Embryonic facial prominence (tissue), 1 donor: ENCODE measurements around the gene ZER1.
"Not testable (repeated sequence)": the region's sequence is repeated elsewhere in the genome, so short reads cannot be mapped to it uniquely, and the experiment has no call there.

Experiments
- DNase-seq: peaks from one replicate; pipeline ENCODE4 v3.0.0-alpha.2; 2016; ENCODE audit errors: extremely low spot score

The ZER1 gene

DNA sequence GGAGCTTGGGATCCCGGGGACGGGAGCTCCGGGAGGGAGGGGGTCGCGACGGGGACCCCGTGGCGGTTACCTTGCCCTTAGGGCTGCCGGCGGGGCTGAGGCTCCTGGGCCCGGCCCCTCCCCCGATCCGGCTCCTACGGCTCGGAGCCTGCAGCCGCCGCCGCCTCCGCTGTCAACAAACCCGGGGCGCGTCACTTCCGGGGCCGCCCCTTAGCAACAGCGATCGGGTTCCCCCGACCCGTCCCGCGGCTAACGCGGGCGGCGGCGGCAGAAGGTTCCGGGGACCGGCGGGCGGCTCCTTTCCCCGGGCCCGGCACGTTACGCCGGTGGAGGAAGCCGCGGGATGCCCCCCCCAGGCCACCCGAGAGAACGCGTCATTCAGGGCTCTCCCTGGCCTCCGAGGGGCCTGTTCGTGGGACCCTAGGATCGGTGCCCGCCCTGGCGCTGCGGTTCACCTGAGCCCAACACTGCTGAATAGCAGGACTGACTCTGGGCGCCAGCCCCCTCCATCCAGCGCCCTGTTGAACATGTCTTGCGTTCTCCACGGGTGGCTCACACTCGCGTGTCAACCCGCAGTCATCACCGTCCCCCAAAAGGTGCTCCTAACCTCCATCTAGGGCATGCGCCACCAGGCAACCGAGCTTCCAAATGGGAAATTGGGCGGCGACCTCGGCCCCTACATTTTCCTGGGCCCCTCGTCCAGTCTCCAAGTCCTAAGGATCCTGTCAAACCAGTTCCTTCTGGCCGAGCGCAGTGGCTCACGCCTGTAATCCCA lies at the start of gene ZER1:
ZER1 (minus strand) TSS at position 183 of the 775 bp plus-strand sequence. CDS start 16,362 bp downstream, outside the sequence.
- DNase-seq = peak; percentile 85

DNA sequence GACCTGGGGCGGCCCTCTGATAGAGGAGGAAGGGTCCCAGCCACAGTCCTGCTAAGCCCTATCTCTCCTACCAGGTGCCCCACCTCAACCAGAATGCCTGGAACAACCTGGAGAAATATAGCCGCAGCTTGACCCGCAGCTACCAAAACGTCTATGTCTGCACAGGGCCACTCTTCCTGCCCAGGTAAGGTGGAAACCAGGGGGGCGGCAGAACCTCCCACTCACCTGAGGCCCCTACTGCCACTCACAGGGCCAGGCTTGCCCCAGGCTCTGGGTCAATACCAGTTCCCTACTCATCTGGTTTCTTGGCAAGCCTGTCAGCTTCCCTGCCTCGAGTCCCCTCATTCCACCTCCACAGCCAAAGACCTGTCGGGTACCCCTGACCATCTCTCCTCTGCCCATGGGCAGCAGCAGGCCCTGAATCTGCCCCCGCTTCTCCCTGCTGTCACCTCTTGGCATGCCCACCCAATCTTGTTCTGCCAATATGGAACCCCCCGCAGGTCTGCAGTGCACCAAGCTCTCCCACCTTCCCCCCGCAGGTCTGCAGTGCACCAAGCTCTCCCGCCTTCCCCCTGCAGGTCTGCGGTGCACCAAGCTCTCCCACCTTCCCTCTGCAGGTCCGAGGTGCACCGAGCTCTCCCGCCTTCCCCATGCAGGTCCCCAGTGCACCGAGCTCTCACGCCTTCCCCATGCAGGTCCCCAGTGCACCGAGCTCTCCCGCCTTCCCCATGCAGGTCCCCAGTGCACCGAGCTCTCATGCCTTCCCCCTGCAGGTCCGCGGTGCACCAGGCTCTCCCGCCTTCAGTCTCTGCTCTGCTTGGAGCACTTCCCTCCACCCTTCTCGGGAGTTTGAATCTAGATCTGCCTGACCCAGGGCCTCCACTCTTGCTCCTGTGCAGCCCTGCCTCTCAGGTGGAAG lies 49.2 kb upstream of the ZER1 start:
- DNase-seq = no peak

DNA sequence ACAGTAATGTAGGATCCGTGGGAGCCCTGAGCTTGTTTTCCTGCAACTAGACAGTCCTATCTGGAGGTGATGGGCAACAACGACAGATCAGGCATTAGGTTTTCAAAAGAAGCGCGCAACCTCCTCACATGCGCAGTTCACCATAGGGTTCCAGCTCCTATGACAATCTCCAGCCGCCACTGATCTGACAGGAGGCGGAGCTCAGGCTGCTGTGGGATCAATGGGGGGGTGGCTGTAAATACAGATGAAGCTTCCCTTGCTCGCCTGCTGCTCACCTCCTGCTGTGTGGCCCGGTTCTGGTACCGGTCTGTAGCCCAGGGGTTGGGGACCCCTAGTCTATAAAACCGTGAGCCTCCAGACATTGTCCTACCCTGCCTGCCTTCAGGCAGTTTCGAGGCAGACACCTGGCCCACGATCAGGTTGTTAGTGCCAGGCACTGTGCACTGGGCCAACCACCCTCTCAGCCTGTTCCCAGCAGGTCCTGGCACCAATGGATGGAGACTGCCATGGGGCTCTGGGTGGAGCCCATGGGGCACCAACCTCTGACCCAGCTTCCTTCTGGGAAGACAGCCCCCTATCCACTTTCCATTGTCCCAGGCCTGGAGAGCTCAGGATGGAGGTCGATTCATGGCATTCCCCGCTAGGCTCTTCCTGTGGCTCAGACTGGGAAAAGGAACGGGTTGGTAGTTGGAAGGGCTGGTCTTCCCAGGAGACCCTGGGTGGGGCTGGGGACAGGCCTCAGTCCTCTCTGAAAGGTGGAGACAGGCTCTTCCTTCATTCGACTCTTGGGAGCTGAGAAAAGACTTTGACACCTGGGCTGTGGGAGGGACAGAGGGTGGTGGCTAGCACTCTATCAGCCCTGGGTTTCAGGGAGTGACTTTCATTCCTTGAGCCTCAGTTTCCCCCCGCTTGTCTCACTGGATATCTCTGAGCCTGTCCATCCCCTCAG lies 48.3 kb upstream of the ZER1 start:
- DNase-seq = no peak

DNA sequence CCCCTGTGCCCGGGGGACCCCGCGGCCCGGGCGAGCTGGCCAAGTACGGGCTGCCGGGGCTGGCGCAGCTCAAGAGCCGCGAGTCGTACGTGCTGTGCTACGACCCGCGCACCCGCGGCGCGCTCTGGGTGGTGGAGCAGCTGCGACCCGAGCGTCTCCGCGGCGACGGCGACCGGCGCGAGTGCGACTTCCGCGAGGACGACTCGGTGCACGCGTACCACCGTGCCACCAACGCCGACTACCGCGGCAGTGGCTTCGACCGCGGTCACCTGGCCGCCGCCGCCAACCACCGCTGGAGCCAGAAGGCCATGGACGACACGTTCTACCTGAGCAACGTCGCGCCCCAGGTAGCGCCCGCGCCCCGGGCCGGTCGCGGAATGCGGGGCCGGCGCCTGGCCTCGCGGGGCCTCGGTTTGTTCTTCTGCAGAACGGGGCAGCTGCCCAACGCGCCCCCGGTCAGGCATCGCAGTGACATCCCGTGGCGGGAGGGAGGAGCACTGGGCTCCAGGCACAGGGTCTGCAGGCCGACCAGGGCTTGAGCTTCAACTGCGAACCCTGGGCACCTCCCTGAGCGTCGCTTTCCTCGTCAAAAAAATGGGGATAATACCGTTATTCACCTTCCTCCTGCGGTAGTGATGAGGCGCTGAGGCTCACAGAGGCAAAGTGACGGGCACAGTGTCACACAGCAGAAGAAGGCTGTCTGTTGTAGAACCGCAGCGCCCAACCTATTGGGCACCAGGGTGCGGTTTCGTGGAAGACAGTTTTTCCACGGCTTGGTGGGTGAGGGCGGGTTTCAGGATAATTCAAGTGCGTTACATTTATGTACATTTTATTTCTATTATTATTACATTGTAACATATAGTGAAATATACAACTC lies 47.4 kb upstream of the ZER1 start:
- DNase-seq = no peak

DNA sequence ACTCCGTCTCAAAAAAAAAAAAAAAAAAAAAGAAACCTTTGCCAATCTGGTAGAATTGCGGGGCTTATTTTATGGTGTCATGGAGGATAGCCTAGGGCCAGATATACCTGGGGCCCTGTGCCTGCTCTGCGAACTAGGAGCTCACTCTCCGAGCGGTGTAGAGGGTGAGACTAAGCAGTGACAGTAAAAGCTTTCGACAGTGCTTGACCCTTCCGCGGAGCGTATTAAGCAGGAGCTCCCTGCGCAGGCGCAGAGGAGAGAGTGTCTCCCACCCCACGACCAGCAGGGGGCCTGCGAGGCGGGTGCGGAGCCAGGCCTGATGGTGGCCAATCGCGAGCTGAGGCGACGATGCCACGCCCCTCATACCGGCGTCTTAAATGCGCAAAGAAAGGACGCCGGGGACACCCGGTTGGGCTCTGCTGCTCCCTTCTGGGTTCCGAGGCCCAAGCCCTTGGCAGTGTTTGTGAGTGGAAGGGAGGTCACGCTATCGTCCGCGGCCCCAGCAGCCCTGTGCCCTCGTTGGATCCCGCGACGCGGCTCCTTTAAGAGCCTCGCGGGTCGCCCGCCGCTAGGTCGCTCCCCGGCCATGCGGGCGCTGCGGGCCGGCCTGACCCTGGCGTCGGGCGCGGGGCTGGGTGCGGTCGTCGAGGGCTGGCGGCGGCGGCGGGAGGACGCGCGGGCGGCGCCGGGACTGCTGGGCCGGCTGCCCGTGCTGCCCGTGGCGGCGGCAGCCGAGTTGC lies 46.5 kb upstream of the ZER1 start, which contains the start of gene ENDOG:
ENDOG (plus strand) TSS at position 402 of the 740 bp plus-strand sequence; CDS start at position 587, 185 bp downstream.
- DNase-seq = peak; percentile 75

DNA sequence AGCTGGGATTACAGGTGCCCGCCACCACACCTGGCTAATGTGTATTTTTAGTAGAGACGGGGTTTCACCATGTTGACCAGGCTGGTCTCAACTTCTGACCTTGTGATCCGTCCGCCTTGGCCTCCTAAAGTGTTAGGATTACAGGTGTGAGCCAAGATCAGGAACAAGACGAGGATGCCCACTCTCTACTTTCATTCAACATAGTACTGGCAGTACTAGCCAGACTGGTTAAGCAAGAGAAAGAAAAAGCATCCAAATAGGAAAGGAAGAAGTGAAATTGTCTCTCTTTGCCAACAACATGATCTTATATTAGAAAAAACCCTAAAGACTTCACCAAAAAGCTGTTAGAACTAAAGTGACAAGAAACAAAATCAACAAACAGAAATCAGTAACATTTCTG lies 39.1 kb upstream of the ZER1 start:
- DNase-seq = no peak

DNA sequence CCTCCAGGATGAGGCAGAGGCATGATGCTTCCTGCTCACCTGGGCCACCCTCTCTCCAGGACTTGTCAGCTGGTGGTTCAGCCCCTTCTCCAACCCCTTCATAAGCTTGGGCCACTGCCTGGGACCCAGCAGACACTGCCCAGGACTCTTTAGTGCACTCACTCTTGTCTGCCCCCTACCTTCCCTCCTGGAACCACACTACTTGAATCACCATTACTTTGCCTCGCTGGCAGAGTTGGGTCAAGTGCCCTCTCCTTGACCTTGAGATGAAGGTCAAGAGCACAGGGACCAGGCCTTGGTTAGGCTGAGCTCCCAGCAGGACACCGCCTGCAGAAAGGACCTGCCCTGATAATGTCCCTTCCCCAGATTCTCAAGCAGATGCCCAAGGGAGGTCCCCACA lies 38.1 kb upstream of the ZER1 start:
- no peak for DNase-seq

DNA sequence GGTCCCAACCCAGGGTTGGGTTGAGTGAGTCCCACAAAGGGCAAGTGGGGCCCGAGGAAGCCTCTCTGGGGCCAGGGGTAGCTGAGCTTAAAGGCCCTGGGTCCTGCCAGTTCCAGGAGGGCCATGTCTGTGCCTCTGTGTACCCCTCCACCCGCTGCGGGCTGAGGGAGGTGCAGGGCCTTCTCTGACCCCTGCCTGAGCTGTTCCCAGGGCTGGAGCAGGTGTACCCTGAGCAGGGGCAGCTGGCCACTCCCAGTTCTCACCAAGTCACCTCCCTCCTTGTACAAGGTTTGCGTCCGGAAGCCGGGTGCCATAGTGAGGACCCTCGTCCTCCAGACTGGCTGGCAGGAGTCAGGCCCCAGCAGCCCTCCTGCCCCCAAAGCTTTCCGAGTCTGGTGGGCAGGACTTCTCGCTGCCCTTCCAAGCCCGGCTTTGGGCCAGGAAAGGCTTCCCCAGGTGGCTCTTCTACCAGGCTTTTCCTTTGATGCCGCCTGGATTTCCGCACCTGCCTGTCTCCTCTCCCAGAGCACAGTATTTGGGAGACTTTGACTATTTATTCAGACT lies 37.4 kb upstream of the ZER1 start:
- no peak for DNase-seq

DNA sequence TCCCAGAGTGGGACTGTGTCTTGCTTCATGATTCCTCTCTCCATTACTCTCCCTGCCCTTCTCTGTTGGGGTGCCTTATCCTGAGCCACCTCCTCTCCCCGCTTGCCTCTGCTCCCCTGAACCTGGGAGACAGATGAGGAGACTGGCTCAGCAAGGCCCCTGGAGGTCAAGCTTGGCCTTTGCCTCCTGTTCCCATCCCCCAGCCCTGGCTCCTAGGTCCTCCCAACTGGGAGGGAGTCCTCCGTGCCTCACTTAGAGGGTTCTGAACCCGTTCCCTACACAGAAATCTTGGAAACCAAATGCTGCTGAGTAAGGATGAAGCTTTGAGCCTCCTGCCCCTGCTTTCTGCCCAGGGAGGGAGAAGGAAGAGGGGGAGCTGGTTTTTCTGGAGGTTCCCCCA lies 36.8 kb upstream of the ZER1 start:
- DNase-seq = no peak

DNA sequence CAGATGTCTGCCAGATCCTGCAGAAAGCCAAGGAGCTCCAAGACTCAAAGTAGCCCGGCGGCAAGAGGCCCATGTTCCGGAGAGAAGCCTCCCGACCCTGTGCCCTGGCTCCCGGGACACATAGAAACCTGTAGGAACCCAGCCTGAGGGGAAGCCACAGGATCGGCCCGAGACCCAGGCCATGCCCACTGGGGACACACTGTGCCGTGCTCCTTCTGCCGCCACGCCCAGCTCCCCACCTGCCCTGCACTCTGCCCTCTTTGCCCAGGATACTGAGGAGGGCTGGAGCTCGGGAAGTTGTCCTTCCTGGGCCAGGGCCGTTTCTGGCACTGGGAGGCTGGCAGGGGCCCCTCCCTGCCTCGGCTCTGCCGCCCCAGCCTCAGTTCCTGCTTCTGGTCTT lies 36.1 kb upstream of the ZER1 start:
- no peak for DNase-seq

DNA sequence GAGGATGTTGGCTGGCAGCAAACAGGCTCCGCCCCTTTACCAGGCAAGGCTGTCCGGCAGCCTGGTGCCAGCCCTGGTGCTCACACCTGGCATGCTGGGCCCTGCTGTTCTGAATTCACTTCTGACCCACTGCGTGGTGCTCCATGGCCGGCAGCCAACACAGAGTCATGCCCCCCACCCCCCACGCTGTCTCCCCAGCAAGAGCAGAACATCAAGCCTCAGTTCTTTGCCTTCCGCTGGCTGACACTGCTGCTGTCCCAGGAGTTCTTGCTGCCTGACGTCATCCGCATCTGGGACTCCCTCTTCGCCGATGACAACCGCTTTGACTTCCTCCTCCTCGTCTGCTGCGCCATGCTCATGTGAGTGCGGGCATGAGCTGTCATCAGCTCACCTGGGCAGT lies 33.9 kb upstream of the ZER1 start:
- DNase-seq = no peak

DNA sequence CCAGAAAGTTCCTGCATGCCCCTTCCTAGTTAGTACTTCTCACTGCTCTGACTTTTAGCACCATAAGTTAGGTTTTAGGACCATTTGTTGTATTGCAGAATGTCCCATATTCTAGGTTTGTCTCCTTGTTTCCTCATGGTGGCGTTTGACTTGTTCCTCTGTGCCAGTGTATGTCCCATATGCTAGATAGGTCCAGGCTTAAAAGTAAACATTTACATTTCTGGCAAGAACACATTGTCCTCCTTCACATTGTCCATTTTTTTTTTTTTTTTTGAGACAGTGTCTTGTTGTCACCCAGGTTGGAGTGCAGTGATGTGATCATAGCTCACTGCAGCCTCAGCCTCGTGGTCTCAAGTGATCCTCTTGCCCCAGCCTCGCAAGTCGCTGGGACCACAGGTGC lies 30.8 kb upstream of the ZER1 start:
- DNase-seq = no peak

DNA sequence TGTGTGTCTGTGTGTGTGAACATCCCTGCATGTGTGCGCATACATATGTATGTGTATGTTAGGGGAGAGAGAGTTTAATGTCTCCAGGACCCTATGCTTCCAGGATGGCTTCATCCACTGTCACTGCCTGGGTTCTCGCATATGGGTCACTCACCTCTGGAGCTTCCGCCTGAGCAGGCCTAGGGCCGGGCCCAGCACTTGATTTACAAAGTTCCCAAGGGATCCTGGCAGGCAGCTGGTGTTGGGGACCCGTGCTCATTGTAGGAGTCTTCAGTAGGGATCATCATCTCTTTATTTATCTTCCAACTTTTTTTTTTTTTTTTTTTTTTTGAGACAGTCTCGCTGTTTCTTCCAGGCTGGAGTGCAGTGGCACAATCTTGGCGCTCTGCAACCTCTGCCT lies 28.3 kb upstream of the ZER1 start:
- no peak for DNase-seq

DNA sequence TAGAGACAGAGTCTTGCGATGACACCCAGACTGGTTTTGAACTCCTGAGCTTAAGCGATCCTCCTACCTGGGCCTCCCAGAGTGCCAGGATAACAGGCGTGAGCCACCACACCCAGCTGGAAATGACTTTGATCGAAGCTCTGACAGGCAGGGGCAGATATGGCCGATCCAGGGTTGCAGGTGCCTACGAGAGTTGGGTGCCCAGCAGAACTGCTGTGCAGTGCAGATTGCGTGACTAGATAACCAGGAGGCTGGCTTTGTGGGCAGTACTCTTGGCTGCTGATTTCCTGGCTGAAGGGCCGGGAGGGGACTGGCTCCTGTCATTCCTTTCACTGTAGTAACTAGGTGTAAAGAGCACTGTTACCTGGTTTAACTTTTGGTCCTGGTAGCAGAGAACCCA lies 27.2 kb upstream of the ZER1 start:
- DNase-seq = no peak

DNA sequence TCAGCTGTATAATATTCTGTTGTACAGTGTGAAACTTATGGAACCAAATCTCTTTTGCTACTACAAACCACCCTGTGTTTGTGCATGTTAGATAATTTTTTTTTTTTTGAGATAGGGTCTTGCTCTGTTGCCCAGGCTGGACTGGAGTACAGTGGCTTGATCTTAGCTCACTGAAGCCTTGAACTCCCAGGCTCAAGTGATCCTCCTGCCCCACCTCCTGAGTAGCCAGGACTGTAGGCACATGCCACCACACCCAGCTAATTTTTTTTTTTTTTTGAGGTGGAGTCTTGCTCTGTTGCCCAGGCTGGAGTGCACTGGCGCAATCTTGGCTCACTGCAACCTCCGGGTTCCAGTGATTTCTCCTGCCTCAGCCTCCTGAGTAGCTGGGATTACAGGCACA lies 23.2 kb upstream of the ZER1 start:
- not testable (repeated sequence) for DNase-seq

DNA sequence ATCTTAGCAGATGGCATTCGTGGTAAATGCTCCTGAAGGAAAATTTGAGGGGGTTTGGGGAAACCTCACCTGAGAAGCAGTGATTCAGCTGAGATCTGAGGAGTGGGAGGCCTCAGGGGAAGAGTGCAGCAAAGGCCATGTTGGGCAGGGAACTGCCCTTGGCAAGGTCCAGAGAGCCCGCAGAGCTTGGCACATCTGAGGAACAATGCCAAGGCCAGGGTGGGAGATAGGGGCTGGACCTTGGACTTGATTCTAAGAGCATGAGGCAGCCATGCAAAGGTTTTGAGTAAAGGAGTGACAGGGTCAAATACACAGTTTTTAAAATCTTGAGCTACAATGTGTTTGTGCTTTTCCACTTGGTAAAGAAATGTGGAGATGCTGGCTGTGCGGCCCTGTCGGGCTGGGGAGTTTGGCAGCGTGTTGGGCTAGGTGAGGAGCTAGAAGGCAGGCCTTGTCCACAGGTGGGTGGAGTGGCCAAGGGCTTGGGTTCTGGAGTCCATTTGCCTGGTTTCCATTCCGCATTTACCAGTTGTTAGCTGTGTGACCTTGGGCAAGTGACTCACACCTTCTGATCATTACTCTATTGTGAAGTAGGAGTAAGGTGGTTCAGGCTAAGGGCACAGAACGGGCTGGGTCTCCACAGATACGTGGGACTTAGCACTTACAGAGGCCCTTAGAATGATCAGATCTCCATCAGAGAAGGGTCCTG lies 21.4 kb upstream of the ZER1 start:
- no peak for DNase-seq

DNA sequence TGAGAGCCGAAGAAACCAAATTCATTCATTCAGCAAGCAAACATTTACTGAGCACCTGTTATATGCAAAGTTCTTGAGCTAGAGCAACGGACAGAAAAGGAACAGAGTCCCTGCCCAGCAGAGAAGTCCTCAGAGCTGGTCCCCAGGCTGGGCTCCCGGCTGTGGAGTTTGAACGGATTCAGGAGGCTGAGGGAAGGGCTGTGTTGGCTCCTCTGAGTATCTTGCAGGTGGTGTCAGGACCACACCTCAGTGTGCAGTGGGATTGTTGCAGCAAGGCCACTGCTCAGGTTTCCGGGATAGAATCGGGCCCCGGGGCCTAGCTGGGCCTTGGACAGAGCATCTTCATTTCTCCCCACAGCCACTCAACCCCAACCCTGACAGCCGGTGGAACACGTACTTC lies 20.4 kb upstream of the ZER1 start:
- no peak for DNase-seq

DNA sequence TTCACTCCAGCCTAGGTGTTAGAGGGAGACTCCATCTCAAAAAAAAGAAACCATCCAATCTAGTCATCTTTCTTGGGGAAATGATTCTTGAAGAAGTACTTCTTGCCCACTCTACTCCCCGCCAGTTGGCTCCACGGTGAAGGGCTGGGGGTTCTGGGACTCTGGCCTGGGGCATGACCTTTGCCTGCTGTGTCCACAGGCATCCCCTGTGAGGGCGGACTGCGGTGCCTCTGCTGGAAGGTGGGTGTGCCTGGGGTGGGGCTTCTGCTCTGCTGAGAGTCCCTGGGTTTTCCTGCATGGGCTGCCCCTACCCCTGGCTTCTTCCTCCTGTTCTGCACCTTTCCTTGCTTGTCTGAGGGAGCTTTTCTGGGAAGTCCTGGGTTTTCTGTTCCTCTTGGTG lies 18.8 kb upstream of the ZER1 start:
- DNase-seq = no peak

DNA sequence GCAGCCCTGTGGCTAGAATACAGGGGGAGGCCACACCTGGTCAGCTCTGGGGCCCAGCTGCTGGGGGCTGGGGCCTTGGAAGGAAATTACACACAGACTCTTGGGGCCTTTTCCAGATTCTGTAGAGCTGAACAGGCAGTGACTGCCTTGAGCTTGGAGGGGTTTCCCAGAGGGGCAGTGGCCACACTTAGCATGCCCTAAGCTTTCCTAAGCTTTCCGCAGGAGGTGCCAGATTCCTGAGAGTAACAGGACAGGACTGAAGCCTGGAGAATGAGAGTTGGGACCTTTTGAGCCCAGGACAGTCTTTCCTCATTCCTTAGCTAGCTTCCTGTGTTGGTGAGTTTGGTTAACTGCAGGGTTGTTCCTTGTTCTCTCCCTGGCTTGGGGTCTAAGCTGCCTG lies 16.7 kb upstream of the ZER1 start:
- DNase-seq = no peak
